Fibroblast of lung (primary cell): ENCODE results near the gene HUS1. TPM values are rescaled to one million over a fixed set of nuclear protein-coding genes. Genes with fewer than 3 reads are reported as not detected.

Experiments used
- DNase-seq, 2 donors: peaks; one replicate each; pipeline versions ENCODE4 v3.0.0 to v3.0.0-alpha.2; 2010; ENCODE audit warnings: low read depth in 2 of 2
- H2AFZ ChIP-seq: 2 replicates; pipeline ENCODE4 v1.5.1; 2012; ENCODE audit warnings: low read length, control low read depth, inconsistent platforms
- H3K27ac ChIP-seq: 2 replicates; pipeline ENCODE4 v1.5.1; 2011; ENCODE audit warnings: low read length, control low read depth; ENCODE audit not compliant: insufficient read depth
- H3K27me3 ChIP-seq: 2 replicates; pipeline ENCODE4 v1.5.1; 2011; ENCODE audit warnings: mild to moderate bottlenecking, low read length; ENCODE audit not compliant: control insufficient read depth, insufficient read depth
- H3K36me3 ChIP-seq: 2 replicates; pipeline ENCODE4 v1.5.1; 2011; ENCODE audit warnings: low read length; ENCODE audit not compliant: control insufficient read depth, insufficient read depth
- H3K4me1 ChIP-seq: 2 replicates; pipeline ENCODE4 v1.5.1; 2011; ENCODE audit warnings: low read length; ENCODE audit not compliant: control insufficient read depth, insufficient read depth; ENCODE audit errors: extremely low read depth
- H3K4me2 ChIP-seq: 2 replicates; pipeline ENCODE4 v1.5.1; 2011; ENCODE audit warnings: low read length, control low read depth; ENCODE audit not compliant: insufficient read depth; ENCODE audit errors: extremely low read depth
- H3K4me3 ChIP-seq, 4 experiments: fragments of 200-600 bp in 1 of 4; sonication (generic) in 1 of 4; replicated peaks in 1 of 4; 2 replicates each; pipeline ENCODE4 v1.5.1; 2011 to 2016; ENCODE audit warnings: low read length in 4 of 4, low read depth in 3 of 4, mild to moderate bottlenecking in 3 of 4, control low read depth in 2 of 4, inconsistent platforms in 1 of 4, mixed read lengths in 1 of 4; ENCODE audit not compliant: insufficient read depth in 1 of 4; ENCODE audit errors: control extremely low read depth in 1 of 4
- H3K79me2 ChIP-seq: 2 replicates; pipeline ENCODE4 v1.5.1; 2012; ENCODE audit warnings: mild to moderate bottlenecking, low read length, inconsistent platforms; ENCODE audit not compliant: control insufficient read depth, insufficient read depth
- H3K9ac ChIP-seq: 2 replicates; pipeline ENCODE4 v1.5.1; 2011; ENCODE audit warnings: mild to moderate bottlenecking, low read length, control low read depth; ENCODE audit not compliant: insufficient read depth
- H3K9me3 ChIP-seq: 2 replicates; pipeline ENCODE4 v1.5.1; 2012; ENCODE audit warnings: low read depth, low read length; ENCODE audit not compliant: control insufficient read depth, insufficient read depth
- H4K20me1 ChIP-seq: 2 replicates; pipeline ENCODE4 v1.5.1; 2011; ENCODE audit warnings: low read length; ENCODE audit not compliant: control insufficient read depth, insufficient read depth; ENCODE audit errors: extremely low read depth
- CTCF ChIP-seq, 2 donors: IDR thresholded peaks in 1 of 2; conservative IDR thresholded peaks in 1 of 2; 1 replicate in 1 of 2; 2 replicates in 1 of 2; pipeline ENCODE4 v1.5.1; 2011 to 2012; ENCODE audit warnings: low read length in 2 of 2, control low read depth in 1 of 2, inconsistent platforms in 1 of 2, low read depth in 1 of 2, mild to moderate bottlenecking in 1 of 2
- EZH2 ChIP-seq: IDR thresholded peaks from 2 replicates; pipeline ENCODE4 v1.5.1; 2012; ENCODE audit warnings: low read length, control low read depth, mild to moderate bottlenecking; ENCODE audit errors: missing control alignments
- polyA plus RNA-seq, 2 donors: library from polyadenylated mRNA; depleted of rRNA in 1 of 2; stranded (reverse) in 1 of 2; unstranded in 1 of 2; fragments of >200 nt; gene quantifications; 2 replicates each; pipeline ENCODE4 v1.2.1, GENCODE V29; 2011 to 2012; ENCODE audit warnings: missing spikeins in 1 of 2
- total RNA-seq: library from RNA; depleted of rRNA; stranded (reverse); fragments of >200 nt; gene quantifications from 2 replicates; pipeline ENCODE4 v1.2.1, GENCODE V29; 2014

HUS1 gene
- total and polyA plus RNA-seq, 2 donors (not counting 1 experiment from before 2014, with no cell fraction given) = 14.2 to 29.4 TPM

GRCh38 chr7:48011323-48011722 is 31.9 kb upstream of the HUS1 start:
- Histone ChIP-seq H3K4me3 (no peak overlapping the region), H3K9me3 (no peaks in the 10 kb centered on the region), H3K4me1 (no peaks in the 10 kb centered on the region), H3K9ac (no peak overlapping the region), H3K27ac (no peak overlapping the region), H3K79me2 (no peaks in the 10 kb centered on the region), H3K36me3 (no peaks in the 10 kb centered on the region), H2AFZ (no peak overlapping the region), H4K20me1 (no peaks in the 10 kb centered on the region), H3K4me2 (no peak overlapping the region), H3K27me3 (peaks cover 3% of the 10 kb centered on the region)
- DNase-seq = no peak
- TF ChIP-seq EZH2 = no peak
- TF ChIP-seq CTCF (conservative IDR thresholded peaks at IDR 0.05 in 1 of 2, IDR thresholded peaks at IDR 0.05 in 1 of 2; ENCODE audit: low read depth in 1 of 2, low read length in 2 of 2) = no peak

GRCh38 chr7:48009954-48010353 is 30.5 kb upstream of the HUS1 start:
- TF ChIP-seq CTCF (conservative IDR thresholded peaks at IDR 0.05 in 1 of 2, IDR thresholded peaks at IDR 0.05 in 1 of 2; ENCODE audit: low read depth in 1 of 2, low read length in 2 of 2) (no peak), EZH2 (no peak)
- H2AFZ ChIP-seq = no peak overlapping the region
- H3K79me2 ChIP-seq = no peaks in the 10 kb centered on the region
- no peaks in the 10 kb centered on the region for H3K9me3 ChIP-seq
- no peaks in the 10 kb centered on the region for H4K20me1 ChIP-seq
- H3K27me3 ChIP-seq = peaks cover 3% of the 10 kb centered on the region
- no peak overlapping the region for H3K9ac ChIP-seq
- no peak overlapping the region for H3K4me3 ChIP-seq
- no peak overlapping the region for H3K27ac ChIP-seq
- no peaks in the 10 kb centered on the region for H3K4me1 ChIP-seq
- H3K36me3 ChIP-seq = no peaks in the 10 kb centered on the region
- H3K4me2 ChIP-seq = no peak overlapping the region
- no peak for DNase-seq

- no peak overlapping the region for H3K9ac ChIP-seq
- H3K27ac ChIP-seq = no peak overlapping the region
- H3K4me1 ChIP-seq = no peaks in the 10 kb centered on the region
- no peaks in the 10 kb centered on the region for H3K79me2 ChIP-seq
- H3K36me3 ChIP-seq = no peaks in the 10 kb centered on the region
- peaks cover 3% of the 10 kb centered on the region for H3K27me3 ChIP-seq
- TF ChIP-seq EZH2 = no peak
- no peak for TF ChIP-seq CTCF (conservative IDR thresholded peaks at IDR 0.05 in 1 of 2, IDR thresholded peaks at IDR 0.05 in 1 of 2; ENCODE audit: low read depth in 1 of 2, low read length in 2 of 2)
- no peaks in the 10 kb centered on the region for H4K20me1 ChIP-seq
- H3K4me3 ChIP-seq = no peak overlapping the region
- no peak overlapping the region for H3K4me2 ChIP-seq
- no peak for DNase-seq
- no peak overlapping the region for H2AFZ ChIP-seq
- no peaks in the 10 kb centered on the region for H3K9me3 ChIP-seq
These were observed 29.8 kb upstream of the HUS1 start for GRCh38 chr7:48009257-48009656.
